Myocyte (in vitro differentiated cells): ENCODE results near the gene CAMK4. TPM values are rescaled to one million over a fixed set of nuclear protein-coding genes. Genes with fewer than 3 reads are reported as not detected.
A peak's percentile ranks its signal among the peaks of the same experiment; 100 is the strongest.

ENCODE experiments used
- DNase-seq: peaks from one replicate; pipeline ENCODE4 v3.0.0-alpha.2; 2012; ENCODE audit warnings: low read depth
- total RNA-seq: library from RNA; depleted of rRNA; stranded (reverse); fragments of >200 nt; gene quantifications from 2 replicates; pipeline ENCODE4 v1.2.3, GENCODE V29; 2014

The CAMK4 gene
- total RNA-seq, 1 donor from 2014 or later: 0.19 TPM

DNA sequence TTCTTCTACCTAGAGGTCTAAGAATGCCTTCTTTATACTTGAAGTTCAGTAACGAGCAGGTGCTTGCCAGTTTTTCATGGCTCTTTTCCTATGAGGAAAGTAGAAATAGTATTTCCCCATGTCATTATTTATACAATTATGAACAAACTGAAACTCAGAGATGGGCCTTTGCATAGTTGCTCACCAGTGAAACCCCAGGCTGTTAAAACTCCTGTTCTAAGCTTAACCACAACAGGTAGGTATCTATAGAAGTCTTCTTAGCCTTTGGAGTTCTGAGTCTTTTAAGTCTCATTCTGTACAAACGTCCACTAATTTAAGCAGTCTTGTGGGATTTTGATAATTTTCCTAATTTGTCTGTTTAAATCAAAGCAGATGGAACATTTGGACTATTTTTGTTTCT is 198.1 kb downstream of the CAMK4 start:
- DNase-seq: no peak

DNA sequence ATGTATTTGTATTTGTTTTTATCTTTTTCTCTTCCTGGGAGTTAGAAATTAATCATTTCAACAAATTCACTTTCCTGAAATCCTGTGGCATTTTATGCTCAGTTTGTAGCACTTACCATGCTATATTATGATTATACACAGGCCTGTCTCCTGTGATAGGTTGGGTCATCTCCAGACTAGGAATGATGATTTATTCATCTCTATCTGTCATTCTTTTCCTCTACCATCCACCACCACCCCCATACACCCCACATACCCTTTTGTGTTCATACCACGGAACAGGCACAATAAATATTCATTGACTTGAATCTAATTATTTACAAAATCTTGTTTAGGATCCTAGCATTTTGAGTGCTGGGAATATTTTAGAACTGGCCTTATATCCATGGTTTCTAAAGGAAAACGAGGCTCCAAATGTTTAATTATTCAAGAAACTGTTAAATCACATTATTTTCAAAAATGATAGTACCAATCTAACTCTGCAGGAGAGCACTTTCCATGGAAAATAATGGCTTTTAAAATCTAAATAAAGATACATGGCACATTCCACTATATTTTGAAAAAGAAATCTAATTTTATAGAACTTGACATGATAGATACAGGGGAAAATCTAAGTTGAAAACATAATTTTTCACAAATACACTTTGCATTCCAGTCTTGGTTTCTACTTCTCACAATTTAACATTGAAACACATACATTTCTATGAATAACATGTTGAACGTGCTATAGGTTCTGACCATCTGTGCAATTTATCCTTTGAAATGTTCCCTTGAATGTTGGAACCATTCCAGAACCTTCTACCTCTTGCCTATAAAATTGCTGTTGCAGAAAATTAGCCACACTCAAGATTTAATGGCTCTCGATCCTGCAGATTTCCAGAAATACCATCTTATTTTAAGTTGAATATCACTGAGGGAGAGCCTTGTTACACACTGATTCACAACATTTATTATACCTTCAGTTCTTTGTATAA is 198.8 kb downstream of the CAMK4 start:
- no peak for DNase-seq

DNA sequence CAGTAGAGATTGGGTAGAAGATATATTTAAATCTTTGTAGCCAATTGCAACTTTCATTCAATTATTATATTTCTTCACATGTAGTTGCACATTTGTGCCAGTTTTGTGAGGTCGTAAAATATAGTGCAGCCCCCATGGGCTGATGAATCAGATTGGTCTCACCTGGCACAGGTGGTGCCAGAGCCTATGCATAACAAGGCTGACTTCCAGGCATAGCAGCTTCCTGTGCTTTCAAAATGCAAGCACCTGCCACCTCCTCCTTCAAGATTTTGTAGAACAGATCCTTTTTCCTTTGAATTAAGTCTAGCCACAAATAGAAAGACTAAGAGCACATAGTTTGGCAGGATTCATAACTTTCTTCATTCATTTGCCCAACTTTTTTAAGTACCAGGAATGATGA is 201.0 kb downstream of the CAMK4 start:
- no peak for DNase-seq

DNA sequence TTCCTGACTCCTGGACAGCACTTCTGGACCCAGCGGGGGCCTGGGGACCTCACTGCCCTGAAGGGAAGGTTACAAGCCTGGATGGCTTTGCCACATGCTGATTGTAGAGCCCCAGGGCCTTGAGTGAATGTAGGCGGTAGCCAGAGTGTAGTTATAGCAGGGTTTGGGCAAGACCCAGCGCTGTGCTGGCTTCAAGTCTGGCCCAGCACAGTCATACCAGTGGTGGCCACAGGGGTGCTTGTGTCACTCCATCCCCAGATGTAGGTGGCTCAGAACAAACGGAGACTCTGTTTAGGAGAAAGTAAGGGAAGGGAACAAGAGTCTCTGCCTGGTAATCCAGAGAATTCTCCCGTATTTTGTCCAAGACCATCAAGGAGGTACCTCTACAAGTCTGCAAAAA is 203.6 kb downstream of the CAMK4 start:
- no peak for DNase-seq

GRCh38 chr5:111432883-111433536 is 208.8 kb downstream of the CAMK4 start:
- DNase-seq: no peak

GRCh38 chr5:111434800-111435199 is 210.6 kb downstream of the CAMK4 start:
- no peak for DNase-seq

DNA sequence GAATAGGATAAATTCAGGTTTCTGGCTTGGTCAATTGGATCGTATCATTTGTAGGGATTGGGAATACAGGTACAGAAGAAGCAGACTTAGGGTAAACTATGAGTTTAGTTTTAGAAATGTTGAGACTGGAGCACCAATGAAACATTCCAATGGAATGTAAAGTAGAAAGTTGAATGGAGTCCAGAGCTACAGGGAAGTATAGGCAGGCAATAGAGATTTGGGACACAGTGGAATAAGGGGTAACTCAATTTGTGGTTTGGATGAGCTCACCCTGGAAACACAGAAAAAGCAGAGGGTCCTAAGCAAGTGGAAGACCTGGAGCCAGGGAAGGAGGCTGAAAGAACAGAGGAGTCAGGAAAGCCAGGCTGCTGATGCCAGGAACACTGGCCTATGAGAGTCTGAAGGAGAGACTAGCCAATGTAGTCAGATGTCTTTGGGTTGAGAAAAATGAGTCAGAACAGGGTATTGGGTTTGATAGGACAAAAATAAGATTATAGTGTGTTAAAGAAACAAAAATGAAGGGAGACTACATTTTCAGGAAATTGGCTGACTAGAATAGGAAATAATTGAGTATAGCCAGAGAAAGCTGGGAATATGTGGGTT is 215.4 kb downstream of the CAMK4 start:
- DNase-seq: no peak

DNA sequence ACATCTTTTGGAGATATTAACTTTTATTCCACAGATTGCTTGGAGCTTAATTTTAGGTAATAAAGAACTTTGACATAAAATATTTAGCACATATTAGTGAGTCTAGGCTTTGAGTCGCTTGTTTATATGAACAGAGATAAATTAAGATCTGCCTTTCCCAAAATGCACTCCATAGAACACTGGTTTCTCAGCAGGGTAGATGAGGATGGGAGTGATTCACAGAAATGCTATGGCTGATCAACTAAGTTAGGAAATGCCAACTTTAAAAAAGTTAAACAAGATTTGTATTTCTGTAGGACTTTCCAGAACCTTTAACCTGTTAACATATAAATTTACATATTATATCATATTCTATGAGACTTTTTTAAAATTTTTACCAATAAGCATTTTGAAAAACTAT is 222.9 kb downstream of the CAMK4 start:
- DNase-seq: no peak

DNA sequence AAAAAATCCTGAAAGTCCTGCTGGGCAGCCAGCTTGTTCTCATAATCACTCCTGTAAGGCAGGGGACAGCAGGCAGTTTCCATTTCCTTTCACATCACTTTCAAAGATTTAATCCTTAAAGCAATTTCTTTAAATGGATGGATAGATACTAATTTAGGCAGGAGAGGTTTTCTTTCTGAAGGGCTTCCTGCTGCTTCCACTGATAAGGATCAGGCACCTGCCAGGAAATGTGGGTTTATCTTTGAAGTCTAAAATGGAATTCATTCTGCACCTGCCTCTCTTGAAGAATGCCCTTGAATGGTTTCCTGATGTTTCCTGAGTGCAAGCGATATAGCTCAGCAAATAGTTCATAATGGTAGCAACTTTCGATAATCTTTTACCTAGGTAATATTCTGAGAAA is 223.6 kb downstream of the CAMK4 start:
- no peak for DNase-seq

DNA sequence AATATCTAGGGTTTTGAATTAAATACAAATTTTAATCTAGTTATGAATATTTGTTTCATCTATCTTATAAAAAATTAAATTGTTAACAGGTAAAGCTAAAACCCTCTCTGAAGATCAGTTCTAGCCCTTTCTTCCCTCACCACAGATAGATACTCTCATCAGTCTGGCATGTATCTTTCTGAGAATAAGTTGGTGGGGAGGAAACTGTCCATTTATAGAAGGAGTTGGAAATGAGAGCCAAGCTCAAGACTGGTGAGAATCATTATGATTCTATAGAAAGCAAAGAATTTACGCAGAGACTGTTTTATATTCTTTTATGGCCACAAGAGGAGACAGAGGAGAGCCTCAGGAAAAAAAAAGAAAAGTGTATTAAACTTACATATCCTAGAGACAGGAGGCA is 229.1 kb downstream of the CAMK4 start:
- DNase-seq: peak; percentile 23

GRCh38 chr5:111453747-111454146 is 229.6 kb downstream of the CAMK4 start:
- peak; percentile 27 for DNase-seq

GRCh38 chr5:111454198-111454622 is 230.0 kb downstream of the CAMK4 start:
- DNase-seq: no peak

DNA sequence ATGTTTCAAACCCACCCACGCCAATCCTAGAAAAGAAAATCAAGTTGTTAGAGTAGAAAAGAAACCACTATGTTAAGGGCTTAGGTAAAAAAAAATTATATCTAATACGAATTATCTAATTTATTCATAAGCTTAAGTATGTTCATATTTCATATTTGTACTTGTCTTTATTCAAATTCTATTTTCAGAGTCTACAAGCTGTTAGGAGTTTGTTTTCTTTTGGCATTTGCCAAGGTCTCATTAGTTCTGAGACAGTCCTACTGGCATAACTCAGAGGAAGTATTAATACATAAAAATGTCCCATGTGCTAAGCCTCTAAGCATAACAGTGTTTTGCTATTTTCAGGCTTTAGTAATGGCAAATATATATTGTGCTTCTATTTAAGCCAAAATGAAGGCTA is 230.6 kb downstream of the CAMK4 start:
- DNase-seq: no peak

- peak; percentile 58 for DNase-seq
Observed at GRCh38 chr5:111461255-111461671, 237.1 kb downstream of the CAMK4 start.

GRCh38 chr5:111461934-111462333 is 237.8 kb downstream of the CAMK4 start:
- DNase-seq: no peak

GRCh38 chr5:111463311-111463710 is 239.1 kb downstream of the CAMK4 start:
- DNase-seq: no peak

DNA sequence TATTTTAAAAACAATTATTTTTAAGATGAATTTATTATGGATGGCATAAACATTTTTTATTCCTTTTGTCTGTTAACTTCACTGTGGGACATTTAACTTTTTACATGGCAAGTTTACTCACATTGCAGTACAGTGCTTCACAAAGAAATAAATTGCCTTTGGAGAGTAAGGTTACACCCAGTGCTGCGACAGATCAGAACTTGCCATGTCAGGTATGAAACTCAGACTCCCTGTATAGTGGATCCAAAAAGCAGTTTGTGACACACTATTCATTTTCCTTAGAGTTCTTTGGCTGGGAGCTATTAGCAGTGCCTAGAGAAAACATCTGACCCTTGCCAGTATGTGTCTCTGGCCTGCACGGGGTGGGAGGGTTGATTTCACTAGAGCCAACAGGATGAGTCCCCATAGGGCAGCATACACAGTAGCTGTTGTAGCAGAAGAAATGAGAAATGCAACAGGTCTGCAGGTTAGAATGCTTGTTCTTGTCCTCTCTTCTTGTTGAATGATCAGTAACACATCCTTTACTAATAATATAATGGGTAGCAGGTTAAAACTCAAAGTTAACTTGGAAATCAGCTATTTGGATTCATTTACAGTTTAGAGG is 245.2 kb downstream of the CAMK4 start:
- no peak for DNase-seq

DNA sequence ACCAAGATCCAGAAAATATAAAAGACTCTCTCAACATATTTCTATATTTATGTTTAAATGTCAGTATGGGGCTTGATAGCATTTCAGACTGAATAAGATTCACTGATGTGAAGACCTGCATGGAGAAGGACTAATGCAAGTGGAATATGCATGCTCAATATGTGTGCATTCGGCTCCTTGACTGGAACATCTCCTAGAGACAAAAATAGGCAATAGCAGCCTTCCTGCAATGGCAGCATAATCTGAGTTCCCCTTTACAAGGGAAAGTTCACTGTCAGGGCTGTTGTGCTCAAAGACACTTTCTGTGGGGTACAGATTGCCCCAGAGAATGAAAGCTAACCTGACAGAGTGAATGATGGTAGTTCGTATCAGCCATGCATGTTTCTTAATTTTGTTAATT is 245.7 kb downstream of the CAMK4 start:
- DNase-seq: no peak

DNA sequence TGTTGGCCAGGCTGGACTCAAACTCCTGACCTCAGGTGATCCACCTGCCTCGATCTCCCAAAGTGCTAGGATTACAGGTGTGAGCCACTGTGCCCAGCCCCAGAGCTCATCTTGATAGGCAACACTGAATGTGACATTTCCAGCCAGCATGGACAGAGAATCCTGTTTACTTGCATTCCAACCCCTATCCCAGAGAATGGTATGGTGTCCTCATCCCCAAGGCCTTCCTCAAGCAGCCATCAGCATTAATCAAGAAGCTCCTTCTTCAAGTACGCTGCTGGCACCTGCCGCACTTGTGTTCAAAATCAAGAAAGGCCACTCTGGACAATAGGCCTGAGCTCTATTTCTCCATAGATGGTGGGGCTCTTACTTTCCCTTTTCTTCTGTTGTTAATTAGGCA is 247.9 kb downstream of the CAMK4 start:
- no peak for DNase-seq

GRCh38 chr5:111472579-111472978 is 248.4 kb downstream of the CAMK4 start:
- DNase-seq: no peak

DNA sequence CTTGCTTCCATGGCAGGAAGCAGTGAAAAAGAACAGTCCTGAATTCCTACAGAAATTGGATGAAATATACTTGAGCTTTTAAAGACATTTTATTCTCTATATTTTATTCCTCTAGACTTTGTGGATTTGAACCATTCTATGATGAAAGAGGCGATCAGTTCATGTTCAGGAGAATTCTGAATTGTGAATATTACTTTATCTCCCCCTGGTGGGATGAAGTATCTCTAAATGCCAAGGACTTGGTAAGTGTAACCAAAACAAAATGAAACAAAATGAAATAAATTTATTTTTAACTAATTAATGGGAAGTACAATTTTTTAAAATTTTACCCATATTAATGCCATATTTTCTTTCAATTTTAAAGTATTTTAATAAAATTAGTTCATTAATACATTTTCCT is 254.1 kb downstream of the CAMK4 start:
- no peak for DNase-seq

GRCh38 chr5:111478898-111479297 is 254.7 kb downstream of the CAMK4 start:
- DNase-seq: no peak
